Inferior parietal cortex (tissue), 1 donor: ENCODE results near the gene EFNB2.

Experiments used
- DNase-seq: peaks from one replicate; pipeline ENCODE4 v3.0.0-alpha.2; 2016; ENCODE audit errors: extremely low spot score

The EFNB2 gene

DNA sequence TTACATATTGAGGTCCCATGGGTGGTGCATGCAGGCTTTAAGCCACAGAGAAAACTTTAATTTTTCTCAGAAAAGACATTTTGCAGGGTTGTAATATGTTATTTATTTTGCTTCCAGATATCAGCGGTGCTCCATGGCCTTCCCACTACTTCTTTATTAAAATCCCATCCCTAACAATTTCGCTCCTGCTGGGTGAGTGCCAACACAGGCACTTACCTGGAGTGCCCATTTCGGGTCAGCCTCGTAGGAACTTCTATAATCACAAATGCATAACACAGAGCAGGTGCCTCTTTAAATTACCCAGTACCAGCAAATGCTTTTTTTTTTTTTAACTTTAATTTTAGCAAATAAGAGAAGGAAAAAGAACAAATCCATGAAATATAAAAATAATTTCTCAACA, 86.4 kb downstream of the EFNB2 start:
- DNase-seq: no peak

DNA sequence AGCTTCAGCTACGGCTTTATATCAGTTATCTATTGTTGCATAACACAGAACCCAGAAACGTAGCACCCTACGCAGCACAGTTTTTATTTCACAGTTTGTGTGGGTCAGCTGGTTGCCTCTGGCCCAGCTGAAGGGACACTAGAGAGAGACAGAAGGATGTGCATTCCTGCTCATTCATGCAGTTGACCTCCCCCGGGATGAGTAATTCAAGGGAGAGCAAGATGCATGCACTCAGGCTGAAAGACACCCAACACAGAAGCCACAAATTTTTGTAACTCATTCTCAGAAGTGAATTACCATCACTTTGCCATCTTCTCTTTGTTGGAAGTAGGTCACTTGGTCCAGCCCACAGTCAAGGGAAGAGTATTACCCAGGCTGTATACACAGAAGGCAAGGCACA, 89.5 kb downstream of the EFNB2 start:
- no peak for DNase-seq

DNA sequence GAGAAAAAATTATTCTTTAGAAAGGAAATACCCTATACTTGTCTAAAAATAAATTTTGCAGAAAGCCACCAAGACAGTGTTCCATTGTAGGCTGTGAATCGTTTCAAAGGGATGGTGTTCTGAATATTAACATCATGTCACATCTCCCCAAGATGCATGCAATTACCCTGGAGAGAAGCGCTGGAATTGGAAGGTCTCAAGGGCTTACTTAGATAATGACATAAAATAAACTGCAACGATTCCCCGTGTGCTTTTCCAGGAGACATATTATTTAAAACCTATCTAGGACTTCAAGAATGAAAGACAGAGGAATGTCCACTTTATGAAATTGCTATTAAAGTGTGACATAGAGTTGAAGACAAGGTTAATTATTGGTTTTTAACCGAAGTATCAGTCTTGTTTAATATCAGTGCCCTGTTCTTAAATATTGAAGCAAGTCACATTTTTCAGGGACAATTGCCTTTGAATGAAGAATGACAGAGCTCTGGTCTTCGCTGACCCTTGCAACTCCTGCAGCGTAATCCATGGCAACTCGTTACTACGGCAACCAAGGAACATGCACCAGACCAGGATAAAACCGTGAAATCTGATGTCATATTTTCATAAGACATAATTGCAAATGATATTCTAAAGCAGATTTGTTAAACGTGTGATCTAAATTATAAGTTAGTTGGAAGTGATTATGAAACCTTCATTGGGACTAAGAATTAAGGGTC, 91.7 kb downstream of the EFNB2 start:
- no peak for DNase-seq

DNA sequence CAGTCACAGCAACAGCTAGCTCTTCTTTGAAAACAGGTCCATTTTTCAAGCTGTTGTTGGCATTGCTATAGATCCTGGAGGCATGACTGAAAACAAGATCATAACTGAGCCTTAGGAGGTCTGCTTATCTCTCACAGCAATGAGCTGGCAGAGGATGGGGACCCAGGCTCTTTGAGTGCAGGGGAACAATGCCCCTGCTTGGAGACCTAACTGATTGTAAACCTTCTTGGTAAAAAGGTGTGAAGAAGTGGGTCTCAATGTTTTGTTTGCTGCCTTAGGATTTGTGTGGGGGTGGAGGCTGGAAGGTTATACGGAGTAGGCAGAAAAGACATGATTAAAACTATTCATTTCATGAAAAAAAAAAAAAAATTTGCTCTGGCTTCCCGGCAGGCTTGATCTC, 94.6 kb downstream of the EFNB2 start:
- no peak for DNase-seq
